Subcutaneous abdominal adipose tissue (tissue), 5 donors: ENCODE measurements around the gene EBF4.

ENCODE experiments used
- H3K27ac ChIP-seq: one replicate; pipeline ENCODE4 v1.7.0; 2013; ENCODE audit warnings: low read depth, mild to moderate bottlenecking, inconsistent platforms, low read length, moderate library complexity
- H3K27me3 ChIP-seq, 5 donors: one replicate each; pipeline ENCODE4 v1.7.0; 2013; ENCODE audit warnings: low read length in 5 of 5, inconsistent platforms in 1 of 5; ENCODE audit not compliant: control insufficient read depth in 5 of 5, insufficient read depth in 4 of 5
- H3K36me3 ChIP-seq, 5 donors: one replicate each; pipeline ENCODE4 v1.7.0; 2013; ENCODE audit warnings: low read length in 5 of 5; ENCODE audit not compliant: control insufficient read depth in 5 of 5, insufficient read depth in 5 of 5
- H3K4me1 ChIP-seq, 5 donors: one replicate each; pipeline ENCODE4 v1.7.0; 2013; ENCODE audit warnings: low read length in 5 of 5, mild to moderate bottlenecking in 3 of 5, moderate library complexity in 1 of 5; ENCODE audit not compliant: control insufficient read depth in 5 of 5, insufficient read depth in 5 of 5
- H3K4me3 ChIP-seq, 5 donors: one replicate each; pipeline ENCODE4 v1.7.0; 2013; ENCODE audit warnings: low read length in 5 of 5, low read depth in 1 of 5
- H3K9ac ChIP-seq, 5 donors: one replicate each; pipeline ENCODE4 v1.7.0; 2013; ENCODE audit warnings: low read length in 5 of 5, mild to moderate bottlenecking in 4 of 5, moderate library complexity in 3 of 5
- H3K9me3 ChIP-seq, 5 donors: one replicate each; pipeline ENCODE4 v1.7.0; 2013; ENCODE audit warnings: low read length in 5 of 5; ENCODE audit not compliant: control insufficient read depth in 5 of 5
- donor health status: healthy.
- donor health status: healthy.
- donor health status: healthy.
- donor health status: healthy.
- donor health status: healthy.

Gene EBF4

DNA sequence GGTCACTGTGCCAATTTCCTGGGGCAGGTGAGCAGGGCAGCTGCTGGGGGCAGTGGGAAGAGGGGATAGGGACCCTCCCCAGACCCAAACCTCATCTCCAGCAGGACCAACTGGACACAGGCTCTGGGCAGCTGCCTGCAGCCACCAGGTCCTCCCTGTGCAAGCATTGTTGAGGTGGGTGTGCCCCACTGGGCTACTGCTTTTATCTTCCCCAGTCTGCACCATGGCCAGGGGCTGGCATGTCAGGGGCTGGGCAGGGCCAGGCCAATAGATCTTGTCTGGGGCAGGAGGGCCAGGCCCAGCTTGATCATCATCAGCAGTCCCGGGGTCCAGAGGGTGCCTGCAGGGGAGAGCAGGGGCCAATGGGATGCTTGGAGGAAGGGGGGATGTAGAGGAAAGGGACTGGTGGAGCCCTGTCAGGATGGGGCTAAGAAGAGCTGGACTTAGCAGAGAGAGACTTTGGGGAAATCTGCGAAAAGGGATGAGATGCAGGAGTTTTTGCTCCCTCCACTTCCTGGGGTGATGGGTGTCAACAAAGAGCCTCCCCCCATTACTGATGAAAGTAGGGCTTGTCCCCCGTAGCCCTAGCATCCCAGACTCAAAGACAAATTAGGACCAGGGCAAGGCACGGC is 5.7 kb downstream of the EBF4 start:
- H3K27ac ChIP-seq = no peak overlapping the region
- H3K9ac ChIP-seq = no peak overlapping the region
- H3K9me3 ChIP-seq = no peaks in the 10 kb centered on the region
- H3K4me3 ChIP-seq = no peak overlapping the region
- peaks cover 0 to 9% (median 3%) of the 10 kb centered on the region in 5 donors for H3K4me1 ChIP-seq
- no peaks in the 10 kb centered on the region for H3K36me3 ChIP-seq
- H3K27me3 ChIP-seq = peaks cover 27 to 60% (median 34%) of the 10 kb centered on the region in 5 donors

- H3K27me3 ChIP-seq = peaks cover 27 to 56% (median 31%) of the 10 kb centered on the region in 5 donors
- no peak overlapping the region for H3K4me3 ChIP-seq
- no peak overlapping the region for H3K9ac ChIP-seq
- peaks cover 0 to 3% (median 0%) of the 10 kb centered on the region in 5 donors for H3K4me1 ChIP-seq
- no peaks in the 10 kb centered on the region for H3K36me3 ChIP-seq
- H3K9me3 ChIP-seq = no peaks in the 10 kb centered on the region
- no peak overlapping the region for H3K27ac ChIP-seq
Observed at GRCh38 chr20:2698912-2699311, 6.3 kb downstream of the EBF4 start.

DNA sequence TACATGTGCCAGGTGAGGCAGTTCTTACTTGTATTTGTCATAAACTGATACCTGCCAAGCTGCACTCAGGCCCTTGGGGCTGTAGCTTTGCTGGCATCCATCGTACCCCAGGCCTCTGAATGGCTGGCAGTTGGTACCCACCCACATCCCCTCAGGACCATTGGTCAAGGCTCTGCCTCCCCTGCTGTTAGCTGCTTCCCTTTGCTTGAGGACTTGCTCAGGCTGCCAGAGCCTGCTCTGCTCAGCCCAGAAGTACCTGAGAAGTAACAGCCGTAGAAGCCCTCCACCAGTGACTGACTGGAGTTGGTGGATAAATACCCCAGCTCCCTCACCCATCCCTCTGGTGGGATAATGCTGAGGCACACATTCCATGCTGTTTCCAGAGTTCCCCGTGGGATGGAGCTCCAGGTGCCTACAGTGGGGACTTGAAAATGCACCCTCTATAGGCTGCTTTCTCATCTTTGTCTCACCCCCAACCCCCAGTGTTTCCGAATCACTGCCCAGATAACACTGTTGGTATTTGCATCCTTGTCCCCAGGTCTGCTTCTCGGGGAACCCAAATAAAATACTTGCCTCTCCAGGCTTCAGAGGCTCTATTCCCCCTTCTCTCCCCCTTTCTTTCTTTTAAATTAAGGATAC is 7.3 kb downstream of the EBF4 start:
- Histone ChIP-seq H3K27me3 (peaks cover 21 to 48% (median 23%) of the 10 kb centered on the region in 5 donors), H3K9me3 (no peaks in the 10 kb centered on the region), H3K36me3 (no peaks in the 10 kb centered on the region), H3K9ac (no peak overlapping the region), H3K27ac (no peak overlapping the region), H3K4me3 (no peak overlapping the region), H3K4me1 (no peaks in the 10 kb centered on the region)

DNA sequence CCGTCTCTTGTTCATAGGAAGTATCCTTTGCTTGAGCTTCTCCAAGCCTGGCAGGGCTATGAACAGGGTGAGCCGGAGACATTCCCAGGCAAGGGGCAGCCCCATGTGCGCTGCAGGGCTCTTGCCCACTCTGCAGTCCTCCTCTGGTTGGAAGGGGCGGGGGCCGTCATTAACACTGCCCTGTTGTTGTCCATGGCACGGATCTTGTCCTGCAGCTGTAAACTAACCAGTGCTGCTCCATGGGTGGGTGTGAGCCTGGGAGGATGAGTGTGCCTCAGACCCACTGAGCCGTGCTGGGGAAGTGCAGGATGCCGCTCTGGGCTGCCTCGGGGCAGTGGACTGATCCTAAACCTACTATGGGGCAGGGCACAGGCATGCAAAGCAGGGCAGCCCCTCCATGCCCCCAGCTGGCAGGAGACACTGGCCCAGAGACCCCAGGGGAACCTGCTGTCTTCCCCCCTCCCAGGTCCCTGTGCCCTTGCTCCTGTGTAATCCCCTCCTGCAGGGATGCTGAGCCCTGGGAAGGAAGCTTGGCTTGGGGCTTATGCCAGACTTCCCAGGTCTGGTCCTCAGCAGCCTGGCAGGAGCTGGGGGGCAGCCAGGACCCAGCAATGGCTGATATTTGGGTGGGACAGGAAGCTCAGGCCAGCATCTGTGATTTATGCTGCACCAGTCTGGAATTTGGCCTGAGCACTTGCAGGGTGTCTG is 8.5 kb downstream of the EBF4 start:
- Histone ChIP-seq H3K9me3 (no peaks in the 10 kb centered on the region), H3K27ac (no peak overlapping the region), H3K9ac (no peak overlapping the region), H3K4me1 (no peaks in the 10 kb centered on the region), H3K4me3 (no peak overlapping the region), H3K36me3 (no peaks in the 10 kb centered on the region), H3K27me3 (peaks cover 11 to 38% (median 12%) of the 10 kb centered on the region in 5 donors)

- H3K36me3 ChIP-seq = no peaks in the 10 kb centered on the region
- no peak overlapping the region for H3K9ac ChIP-seq
- no peak overlapping the region for H3K27ac ChIP-seq
- no peaks in the 10 kb centered on the region for H3K4me1 ChIP-seq
- no peaks in the 10 kb centered on the region for H3K9me3 ChIP-seq
- peaks cover 8 to 37% (median 12%) of the 10 kb centered on the region in 5 donors for H3K27me3 ChIP-seq
- H3K4me3 ChIP-seq = no peak overlapping the region
Observed at GRCh38 chr20:2701671-2702081, 9.1 kb downstream of the EBF4 start.

GRCh38 chr20:2703716-2704475 is 11.3 kb downstream of the EBF4 start:
- Histone ChIP-seq H3K27ac (no peak overlapping the region), H3K4me1 (no peaks in the 10 kb centered on the region), H3K9ac (no peak overlapping the region), H3K9me3 (no peaks in the 10 kb centered on the region), H3K4me3 (no peak overlapping the region), H3K27me3 (peaks cover 0 to 34% (median 5%) of the 10 kb centered on the region in 5 donors), H3K36me3 (peaks cover 0 to 2% (median 0%) of the 10 kb centered on the region in 5 donors)

- Histone ChIP-seq H3K27ac (no peak overlapping the region), H3K27me3 (peaks cover 3 to 25% (median 5%) of the 10 kb centered on the region in 5 donors), H3K4me3 (no peak overlapping the region), H3K36me3 (peaks cover 0 to 2% (median 0%) of the 10 kb centered on the region in 5 donors), H3K4me1 (no peaks in the 10 kb centered on the region), H3K9me3 (no peaks in the 10 kb centered on the region), H3K9ac (no peak overlapping the region)
Observed at GRCh38 chr20:2705931-2706645, 13.5 kb downstream of the EBF4 start.

DNA sequence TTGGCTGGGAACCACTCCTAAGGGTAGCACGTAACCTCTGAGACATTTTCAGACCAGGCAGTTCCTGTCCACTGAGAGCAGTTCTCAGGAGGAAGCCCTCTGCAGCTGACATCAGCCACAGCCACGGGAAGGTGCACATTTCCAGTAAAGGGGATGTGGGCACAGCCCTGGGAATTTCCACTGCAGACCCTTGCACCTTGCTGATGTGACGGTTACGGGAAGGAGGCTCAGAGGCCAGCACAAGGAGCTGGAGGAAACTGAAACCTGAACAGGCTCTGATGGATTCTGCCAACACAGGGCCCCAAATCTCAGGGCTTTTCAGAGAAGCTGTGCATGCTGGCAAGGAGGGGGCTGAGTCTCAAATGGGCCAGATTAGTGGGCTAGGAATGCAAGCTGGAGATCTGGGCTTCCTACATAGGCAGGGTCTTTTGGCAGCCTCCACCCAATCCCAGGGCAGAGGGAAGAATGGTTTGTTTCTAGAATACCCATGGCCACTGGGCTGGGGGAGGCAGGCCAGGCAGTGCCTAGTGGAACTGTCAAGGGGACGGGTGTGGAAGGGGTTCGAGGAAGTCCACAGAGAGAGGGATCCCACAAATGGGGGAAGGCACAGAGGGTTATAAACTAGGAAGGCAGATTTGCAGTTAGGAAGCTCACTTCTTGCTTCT is 14.2 kb downstream of the EBF4 start:
- no peak overlapping the region for H3K27ac ChIP-seq
- H3K36me3 ChIP-seq = peaks cover 0 to 2% (median 0%) of the 10 kb centered on the region in 5 donors
- peaks cover 2 to 17% (median 5%) of the 10 kb centered on the region in 5 donors for H3K27me3 ChIP-seq
- no peaks in the 10 kb centered on the region for H3K9me3 ChIP-seq
- H3K4me3 ChIP-seq = no peak overlapping the region
- H3K4me1 ChIP-seq = no peaks in the 10 kb centered on the region
- H3K9ac ChIP-seq = no peak overlapping the region
